22Rv1 (cell line): ENCODE results near the gene GGA2.

Experiments used
- CTCF ChIP-seq: fragments of 450-650 bp; IDR thresholded peaks from 2 replicates; pipeline ENCODE4 v1.5.1; 2017; ENCODE audit warnings: mild to moderate bottlenecking
- ZFX ChIP-seq: fragments of 450-650 bp; IDR thresholded peaks from 2 replicates; pipeline ENCODE4 v1.6.1; 2017; ENCODE audit warnings: antibody characterized with exemption, borderline replicate concordance

DNA sequence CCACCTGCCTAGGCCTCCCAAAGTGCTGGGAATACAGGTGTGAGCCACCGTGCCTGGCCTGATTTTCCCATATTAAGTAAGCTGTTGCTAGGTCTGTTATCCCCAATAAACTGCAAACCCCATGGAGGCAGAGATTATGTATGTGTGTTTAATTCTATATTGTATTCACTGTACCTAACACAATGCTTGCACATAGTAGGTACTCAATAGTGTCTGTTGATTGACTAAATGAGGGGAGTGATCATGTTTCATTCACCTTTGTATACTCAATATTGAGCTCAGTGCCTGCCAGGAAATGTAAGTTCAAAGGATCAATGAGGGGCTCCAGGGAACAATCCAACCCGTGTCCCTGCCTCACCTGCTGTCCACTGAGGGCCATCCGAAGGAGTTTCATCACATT, 14.6 kb upstream of the GGA2 start:
- TF ChIP-seq CTCF (no peak), ZFX (no peak)
